GM19240 (cell line): Measurements from ENCODE around the gene DNAH5.

Source experiments
- DNase-seq: peaks from one replicate; pipeline ENCODE4 v3.0.0; 2011; ENCODE audit warnings: low spot score; ENCODE audit not compliant: insufficient read length

The DNAH5 gene

DNA sequence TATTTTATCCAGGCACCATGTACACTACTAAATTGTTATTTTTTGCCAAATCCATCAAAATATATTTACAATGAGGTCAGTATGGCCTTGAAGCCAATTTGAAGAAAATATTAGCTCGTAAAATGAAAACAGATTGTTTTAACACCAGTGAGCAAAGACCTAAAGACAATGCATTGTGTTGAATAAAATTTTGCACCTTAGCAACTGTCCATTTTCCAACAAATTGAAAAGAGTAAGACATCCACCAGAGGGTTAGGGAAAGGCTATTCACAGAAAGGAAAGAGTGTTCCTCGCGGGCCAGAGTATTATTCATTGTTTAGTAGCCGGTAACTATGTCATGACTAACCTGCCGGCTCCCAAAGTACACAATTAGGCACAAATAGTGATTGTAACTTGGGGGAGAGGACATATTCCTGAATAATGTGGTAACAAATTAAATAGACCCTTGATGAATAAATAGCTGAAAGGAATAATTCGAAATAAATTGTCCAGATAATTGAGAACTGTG, 213.3 kb downstream of the DNAH5 start:
- DNase-seq, result no peak

DNA sequence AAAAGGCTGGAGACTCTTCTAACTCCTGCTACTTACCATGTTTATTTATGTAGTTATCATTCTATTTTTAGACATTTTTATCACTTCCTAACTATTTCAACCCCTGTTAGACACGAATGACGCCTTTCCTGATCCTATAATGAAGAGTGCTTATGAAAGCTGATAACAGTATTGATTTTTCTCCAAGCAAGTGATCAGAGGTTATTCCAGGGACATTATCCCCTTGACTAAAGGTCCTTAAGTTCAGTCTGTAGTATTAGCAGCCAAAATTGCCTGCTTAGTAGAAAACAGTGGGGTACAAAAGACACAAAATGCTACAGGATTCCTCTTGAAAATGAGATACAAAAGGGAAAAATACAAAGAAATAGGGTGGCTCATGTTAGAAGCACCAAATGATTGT, 235.6 kb downstream of the DNAH5 start:
- DNase-seq, result no peak

DNA sequence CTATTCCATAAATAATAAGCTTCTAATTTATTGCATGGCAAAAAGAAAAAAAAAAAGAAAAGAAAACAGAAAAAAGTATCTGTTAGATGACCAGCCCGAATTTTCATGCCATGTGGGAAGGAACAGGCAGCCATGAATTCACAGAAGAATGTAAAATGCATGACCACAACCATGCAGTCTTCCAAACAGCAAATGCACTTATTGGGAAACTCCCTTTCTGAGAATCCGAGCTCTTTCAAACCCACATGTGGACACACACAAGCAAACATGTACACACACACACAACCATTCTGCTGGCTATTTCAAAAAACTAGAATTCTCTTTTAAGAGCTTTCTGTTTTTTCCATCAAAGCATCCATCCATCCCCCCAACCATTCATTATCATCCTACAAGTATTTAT, 236.1 kb downstream of the DNAH5 start:
- no peak for DNase-seq

DNA sequence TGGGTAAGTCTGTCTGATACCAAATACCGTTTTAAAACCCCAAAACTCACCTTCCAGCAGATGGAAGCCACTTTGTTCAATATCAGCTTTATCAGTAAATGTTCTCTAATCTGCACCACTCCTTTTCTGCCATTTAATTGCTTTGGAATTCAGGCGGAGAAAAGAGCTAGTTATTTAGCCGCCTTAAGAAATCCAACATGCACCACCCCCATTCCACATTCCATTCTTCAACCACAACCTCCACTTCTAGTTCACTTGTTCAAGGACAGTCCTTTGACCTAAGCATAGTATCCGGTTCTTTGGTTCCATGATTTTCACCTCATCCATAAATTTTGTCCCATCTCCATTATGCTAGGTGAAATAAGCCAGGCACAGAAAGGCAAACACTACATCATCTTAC, 240.1 kb downstream of the DNAH5 start:
- DNase-seq, result no peak

DNA sequence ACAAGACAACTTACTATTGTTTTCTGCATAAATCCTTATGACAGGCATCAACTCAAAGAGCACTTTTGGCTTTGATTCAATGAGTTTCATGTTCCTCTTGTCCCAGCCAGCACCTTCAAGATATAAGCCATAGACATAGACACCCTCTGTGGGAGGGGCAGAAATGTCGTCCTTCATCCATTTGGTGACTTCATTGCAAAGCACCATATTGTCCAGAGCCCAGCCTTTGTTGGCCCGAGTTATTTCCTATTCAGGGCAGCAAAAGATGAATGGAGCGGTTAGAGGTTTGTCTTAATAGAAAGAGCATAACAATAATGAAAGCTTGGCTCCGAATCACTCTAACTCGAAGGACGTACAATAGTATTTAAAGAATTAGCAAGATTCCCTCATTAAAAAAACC, 243.9 kb downstream of the DNAH5 start:
- DNase-seq, result no peak

DNA sequence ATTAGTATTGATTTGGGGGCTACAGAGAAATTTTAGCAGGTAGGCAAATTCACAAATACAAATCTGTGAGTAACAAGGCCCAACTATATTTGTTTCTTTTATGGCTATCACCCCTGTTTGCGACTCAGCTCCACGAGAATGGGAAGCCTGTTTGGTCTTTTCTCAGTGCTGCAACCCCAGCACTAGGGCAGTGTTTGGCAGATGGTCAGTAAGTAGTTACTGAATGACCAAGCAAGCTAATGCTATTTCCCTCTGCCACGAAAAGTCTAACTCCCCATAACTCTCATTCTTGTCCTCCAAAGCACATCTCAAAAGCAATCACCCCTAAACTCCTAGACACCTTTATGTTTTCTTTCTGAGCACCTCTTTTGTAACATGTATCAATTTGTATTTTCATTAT, 245.6 kb downstream of the DNAH5 start:
- no peak for DNase-seq

DNA sequence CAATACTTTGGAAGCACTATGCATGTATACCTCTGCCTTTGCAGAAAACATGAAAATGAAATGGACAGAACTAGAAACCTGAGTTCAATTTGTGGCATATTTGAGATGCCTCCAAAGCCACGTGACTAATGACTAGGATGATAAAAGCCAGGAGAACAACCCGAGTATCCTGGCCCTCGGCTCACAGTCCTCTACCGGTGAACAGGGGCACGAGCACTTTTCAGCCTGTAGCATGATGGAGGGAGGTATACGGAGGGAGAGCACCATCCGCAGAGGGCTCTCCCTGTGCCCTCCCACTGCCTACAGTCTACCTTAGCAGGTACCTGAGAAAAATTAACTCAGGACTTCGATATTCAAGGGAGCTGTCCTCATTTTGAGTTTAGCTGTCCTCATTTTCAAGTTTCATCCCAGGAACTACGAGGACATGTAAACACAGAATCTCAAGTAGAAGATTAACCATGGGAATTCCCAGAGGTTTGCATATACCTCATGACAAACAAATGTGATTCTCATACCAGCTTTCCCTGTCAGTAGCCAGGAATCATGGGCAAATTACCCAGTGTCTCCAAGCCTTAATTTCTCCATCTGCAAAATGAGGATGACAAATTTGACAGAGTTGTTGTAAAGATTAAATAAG, 249.3 kb downstream of the DNAH5 start:
- no peak for DNase-seq

DNA sequence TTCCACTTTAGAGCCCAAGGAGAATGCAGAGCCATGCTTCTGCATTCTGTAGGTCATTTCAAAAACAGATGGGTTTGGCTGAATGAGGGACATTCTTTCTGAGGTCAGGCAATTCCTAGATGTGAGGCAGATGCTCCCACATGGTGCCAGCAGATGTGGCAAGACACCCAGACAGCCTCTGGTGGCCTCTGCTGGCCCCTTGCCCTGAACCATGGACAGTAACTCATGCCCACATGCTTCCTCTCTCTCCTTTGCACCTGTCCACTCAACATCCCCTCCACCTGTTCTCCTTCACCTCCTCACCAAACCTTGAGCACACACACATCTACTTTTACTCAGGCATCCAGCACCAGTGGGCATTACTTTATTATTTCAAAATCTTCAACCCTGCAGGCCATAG, 252.3 kb downstream of the DNAH5 start:
- no peak for DNase-seq

DNA sequence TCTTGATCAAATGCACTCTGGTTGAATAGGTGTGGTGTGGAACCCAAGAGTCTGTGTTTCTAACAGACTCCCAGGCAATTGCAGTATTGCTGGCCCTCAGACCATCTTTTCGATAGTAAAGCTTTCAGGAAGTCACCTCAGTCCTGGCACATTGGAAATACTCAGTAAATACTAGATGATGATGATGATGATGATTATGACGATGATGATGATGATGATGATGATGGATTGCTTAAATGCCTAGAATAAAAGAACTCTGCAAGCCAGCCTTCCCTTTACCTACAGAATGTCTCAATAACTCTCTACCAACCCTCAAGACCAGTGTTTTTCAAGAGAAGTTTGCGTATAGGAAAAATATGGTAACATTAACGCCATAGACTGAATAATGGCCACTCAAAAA, 268.0 kb downstream of the DNAH5 start:
- no peak for DNase-seq

DNA sequence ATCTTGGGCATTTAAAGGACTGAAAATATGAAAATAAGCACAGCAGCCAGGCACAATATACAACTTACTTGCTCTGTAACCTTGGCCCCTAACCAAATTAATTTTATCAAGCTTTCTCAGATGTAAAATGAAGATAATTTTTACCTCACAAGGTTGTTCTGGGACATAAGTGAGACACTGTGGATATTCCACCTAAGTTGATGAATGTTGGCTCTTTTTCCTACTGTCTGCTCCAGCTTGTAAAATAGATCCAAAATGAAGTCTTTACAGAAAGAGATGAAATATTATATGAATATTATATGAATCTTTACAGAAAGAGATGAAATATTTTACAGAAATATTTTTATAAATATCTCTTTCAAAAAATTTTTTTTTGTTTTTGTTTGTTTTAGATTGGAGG, 270.1 kb downstream of the DNAH5 start:
- no peak for DNase-seq

DNA sequence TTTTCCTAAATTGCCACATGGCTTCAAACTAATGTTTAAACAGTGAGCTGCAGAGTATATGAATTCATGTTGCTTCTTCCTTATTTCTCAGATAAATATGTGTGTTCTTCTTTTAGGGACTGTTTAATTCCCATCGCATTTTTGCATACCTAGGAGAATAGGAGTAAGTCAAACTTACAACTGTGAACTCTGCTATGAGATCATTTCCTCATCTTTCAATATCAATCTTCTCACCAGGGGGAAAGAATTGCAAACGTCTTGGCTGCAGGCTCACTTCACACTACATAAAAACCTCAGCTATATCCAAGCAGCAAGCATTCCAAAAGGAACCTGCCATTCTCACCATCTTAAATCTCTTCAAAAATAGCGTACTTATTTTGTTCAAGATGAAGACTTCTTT, 271.0 kb downstream of the DNAH5 start:
- no peak for DNase-seq

DNA sequence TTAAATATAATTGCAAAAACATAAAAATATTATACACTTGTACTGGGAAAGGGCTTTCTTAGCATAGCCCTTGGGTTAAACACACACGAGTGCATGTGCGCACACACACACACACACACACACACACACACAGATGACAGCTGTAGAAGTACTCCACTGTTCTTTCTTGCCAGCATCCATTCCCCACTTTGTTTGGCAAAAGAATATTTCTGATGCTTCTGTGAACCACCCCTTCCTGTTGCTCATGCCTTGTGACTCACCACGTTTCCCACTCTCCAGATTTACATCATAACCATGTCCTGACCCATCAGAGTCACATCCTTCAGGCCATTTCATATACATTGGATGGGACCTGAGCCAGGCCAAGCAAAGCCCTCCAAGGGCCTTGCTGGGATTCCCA, 280.1 kb downstream of the DNAH5 start:
- DNase-seq, result no peak

DNA sequence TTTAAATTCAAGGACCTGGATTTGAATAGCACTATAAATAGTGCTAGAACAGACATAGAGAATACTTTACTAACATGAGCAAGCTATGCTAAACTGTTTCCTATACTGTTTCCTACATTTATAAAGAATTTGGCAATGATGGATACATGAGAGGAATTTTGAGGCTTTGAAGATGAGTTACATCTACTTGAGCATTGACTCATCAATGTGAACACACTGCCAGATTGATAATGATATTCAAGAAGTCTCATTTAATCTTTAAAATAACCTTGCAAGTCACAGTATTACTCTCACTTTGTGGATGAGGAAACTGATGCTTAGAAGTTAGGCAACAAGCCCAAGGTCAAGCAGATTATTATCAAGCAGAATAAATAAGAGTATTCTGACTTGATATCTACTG, 281.9 kb downstream of the DNAH5 start:
- DNase-seq, result no peak

DNA sequence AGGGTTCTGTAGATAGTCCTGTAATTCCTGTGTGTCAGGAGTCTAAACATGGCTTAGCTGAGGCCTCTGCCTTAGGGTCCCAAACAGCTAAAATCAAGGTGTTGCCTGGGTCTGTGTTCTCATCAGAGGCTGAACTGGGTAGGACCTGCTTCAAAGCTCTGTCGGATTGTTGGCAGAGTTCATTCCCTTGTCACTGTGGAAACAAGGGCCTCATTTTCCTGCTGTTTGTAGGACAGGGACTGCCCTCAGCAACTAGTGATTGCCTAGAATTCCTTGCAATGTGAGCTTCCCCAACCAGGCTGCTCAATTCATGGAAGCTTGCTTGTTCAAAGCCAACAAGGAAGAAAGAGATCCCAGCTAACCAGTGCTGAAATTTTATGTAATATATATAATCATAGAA, 283.2 kb downstream of the DNAH5 start:
- DNase-seq, result no peak

DNA sequence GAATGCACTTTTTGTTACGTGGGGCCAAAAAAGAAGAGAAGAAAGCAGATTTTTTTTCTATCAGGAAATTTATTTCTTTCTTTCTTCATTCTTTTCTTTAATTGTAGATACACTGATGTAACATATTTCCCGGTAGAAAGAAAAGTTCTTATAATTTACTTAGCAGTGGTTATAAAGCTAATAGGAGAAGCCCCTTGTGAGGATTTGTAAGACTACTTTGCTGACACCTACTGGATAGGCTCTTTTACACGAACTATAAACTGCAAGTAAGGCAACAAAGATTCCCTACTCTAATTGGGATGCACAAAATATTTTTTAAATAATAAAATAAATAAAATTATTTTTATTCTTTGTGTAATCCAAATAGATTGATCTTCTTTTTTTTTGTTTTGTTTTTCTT, 284.4 kb downstream of the DNAH5 start:
- no peak for DNase-seq

DNA sequence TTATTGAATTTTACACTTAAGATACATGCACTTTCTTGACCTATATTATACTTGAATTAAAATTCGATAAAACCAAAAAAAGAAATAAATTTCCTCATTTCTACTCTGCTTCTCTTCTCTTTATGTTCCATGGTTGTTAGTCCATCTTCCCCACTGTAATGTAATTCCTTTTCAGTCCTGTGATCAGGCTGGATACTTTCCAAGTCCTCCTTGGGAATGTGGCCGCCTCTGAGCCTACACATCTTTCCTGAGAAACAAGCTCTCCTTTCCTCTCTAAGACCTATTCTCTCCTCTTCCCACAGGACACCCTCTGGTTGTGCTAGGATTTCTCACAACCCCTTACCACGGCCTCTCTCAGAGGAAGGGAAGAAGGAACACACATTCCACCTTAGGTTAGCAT, 285.1 kb downstream of the DNAH5 start:
- DNase-seq, result no peak

DNA sequence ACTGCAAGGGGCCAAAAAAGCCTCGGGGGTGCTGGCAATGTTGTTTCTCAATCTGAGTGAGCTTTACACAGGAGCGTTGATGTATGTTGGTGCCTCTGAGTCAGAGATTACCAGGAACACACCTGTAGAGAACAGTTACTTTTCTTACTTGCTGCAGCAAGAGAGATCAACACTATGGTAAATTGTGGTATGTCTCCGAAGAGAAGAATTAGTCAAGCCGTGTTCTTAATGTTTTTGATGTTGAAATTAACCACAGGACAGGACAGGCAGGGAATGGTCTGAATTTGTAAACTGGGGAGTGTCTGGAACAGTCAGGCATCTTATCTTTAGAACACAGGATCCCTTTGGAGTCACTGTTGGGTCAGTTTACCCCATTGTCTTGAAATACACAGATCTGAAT, 285.7 kb downstream of the DNAH5 start:
- DNase-seq, result no peak

DNA sequence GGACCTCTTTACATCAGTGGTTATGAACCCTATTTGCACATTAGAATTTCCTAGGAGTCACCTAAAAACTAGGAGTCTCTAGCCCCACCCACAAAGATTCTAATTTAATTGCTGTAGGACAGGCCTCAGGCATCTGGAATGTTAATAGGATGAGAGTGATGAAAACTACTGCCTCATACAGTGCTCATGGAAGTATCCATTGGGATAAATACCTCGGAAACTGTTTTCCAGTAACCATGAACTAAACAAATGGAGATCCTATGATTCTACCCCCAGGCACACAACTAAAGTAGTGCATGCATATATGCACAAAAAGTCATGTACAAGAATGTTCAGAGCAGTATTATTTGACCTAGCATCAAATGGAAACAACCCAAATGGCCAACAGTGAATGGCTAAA, 286.3 kb downstream of the DNAH5 start:
- DNase-seq, result no peak

DNA sequence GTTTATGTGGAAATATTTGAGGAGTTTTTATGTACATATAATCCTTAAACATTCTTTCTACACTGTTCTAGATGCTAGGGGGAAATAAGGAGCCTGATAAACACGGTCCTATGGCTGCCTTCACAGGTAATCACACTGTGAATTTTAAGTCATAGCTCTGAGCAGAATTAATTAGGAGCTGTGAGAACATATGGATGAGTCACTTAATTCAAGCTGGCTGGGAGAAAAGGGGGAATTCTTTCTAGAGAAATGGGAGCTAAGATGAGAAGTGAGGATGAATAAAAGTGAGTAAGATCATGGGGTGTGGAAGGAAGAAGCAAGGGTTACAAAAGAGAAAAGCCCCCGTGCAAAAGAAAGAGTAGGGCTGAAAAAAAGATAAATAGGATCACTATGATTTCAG, 290.8 kb downstream of the DNAH5 start:
- no peak for DNase-seq

DNA sequence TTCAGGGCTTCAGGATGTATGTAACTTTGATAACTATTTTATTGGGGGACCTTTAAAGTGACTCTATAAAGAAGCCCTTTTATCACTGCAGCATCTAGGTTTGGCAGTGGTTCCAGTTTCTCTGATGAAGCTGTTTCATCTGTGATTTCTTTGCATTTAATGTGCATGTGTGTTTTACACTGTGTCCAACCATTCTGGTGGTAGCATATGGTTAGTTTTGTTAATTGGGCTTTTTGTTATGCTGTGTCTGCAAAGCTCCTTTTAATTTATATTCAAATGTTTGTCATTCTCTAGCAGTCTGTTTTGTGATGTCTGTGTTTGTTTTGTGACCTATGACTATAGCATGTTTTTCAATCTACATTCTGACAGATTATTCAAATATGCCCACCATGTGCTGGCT, 294.8 kb downstream of the DNAH5 start:
- DNase-seq, result no peak

DNA sequence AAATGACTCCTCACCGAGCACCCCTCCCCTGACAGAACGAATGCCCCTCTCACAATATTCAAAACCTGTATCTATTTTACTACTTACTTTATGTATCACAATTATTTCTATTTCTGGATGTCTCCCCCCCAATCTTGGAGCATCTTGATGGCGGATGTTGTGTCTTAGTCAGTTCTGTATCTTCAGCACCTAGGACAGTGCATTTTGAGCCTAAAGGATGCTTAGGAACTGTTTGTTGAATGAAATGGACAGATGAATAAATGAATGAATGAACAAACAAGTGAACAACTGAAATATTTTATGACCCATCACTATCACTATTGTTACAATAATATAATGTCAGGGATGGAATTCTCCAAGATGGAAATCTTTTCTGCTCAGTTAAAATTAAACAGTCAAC, 295.7 kb downstream of the DNAH5 start:
- DNase-seq, result no peak

DNA sequence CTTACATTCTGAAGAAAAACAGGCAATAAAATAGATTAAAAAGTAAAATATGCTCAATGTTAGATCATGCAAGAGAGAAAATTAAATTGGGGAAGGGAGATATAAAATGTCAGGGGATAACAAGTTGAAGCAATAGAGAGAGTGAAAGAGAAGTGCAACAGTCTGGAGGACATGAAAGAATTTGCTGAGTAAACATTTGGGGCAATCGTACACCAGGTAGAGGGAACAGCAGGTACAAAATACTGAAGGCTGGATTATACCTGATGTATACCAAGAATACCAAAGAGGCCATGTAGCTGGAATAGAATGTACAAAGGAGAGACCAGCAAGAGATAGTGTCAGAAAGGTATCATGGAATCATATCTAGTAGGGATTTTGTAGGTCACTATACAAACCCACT, 300.8 kb downstream of the DNAH5 start:
- DNase-seq, result no peak

DNA sequence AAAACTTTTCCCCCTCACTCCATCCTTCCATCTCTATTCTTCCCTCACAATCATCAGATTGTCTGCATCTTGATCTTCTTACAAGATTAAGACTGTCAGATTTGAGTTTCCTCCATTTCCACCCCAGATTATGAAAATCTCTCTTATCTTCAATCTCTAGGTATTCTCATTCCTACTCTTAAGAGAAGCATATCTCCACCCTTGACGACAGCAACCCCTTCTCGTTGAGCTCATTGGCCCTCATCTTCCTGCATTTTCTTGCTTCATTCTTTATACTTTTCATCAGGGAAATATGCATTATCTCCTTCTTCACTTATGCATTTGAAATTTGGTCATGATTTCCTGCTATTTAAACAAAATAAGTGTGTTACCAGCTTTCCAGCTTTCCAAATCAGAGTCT, 301.3 kb downstream of the DNAH5 start:
- DNase-seq, result no peak
